ENCODE data around the gene AGFG1. TPM values are rescaled to one million over a fixed set of nuclear protein-coding genes. Genes with fewer than 3 reads are reported as not detected.

AGFG1 gene
- total and polyA plus RNA-seq, 5 experiments from 2014 or later: 11.8 to 55.0 (median 41.5) TPM

DNA sequence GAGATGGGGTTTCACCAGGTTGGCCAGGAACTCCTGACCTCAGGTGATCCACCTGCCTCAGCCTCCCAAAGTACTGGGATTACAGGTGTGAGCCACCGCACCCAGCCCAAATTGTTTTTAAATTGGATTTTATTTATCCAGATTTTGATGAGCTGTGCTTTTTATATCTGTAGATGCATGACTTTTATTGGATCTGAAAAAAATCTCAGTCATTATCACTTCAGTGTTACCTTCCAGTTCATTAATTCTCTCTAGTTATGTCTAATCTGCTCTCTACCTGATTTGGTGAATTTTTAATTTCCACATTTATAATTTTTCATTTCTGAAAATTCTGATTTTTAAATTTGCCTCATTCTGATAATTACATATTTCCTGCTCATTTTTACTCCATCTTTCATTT lies 13.5 kb downstream of the AGFG1 start:
- peak overlapping the region in 2 of 10 donors; percentile 51 for H3K27ac Mint-ChIP-seq
- H3K4me3 Mint-ChIP-seq: peak overlapping the region in 5 of 10 donors; percentile 5 to 31 (median 29)
- DNase-seq (no peak), ATAC-seq (no peak)
- H3K27me3 Mint-ChIP-seq: no peaks in the 10 kb centered on the region
- peaks cover 28 to 78% (median 63%) of the 10 kb centered on the region in 4 donors for H3K4me1 Mint-ChIP-seq
- H3K36me3 Mint-ChIP-seq: peaks cover 5 to 15% (median 12%) of the 10 kb centered on the region in 3 donors
- peaks cover 0 to 7% (median 2%) of the 10 kb centered on the region in 9 donors for H3K9me3 Mint-ChIP-seq
- POLR2A ChIA-PET: interaction anchor here (0.7 kb wide), 1 partner anchor 21 kb away, joined by 4 read pairs; no protein-coding TSS in a partner anchor

- ATAC-seq (no peak), DNase-seq (no peak)
- POLR2A ChIA-PET: no interaction called here
- peaks cover 0 to 7% (median 2%) of the 10 kb centered on the region in 9 donors for H3K9me3 Mint-ChIP-seq
- H3K36me3 Mint-ChIP-seq: peaks cover 5 to 12% (median 12%) of the 10 kb centered on the region in 3 donors
- H3K27me3 Mint-ChIP-seq: no peaks in the 10 kb centered on the region
- H3K4me1 Mint-ChIP-seq: peaks cover 18 to 72% (median 53%) of the 10 kb centered on the region in 4 donors
- H3K4me3 Mint-ChIP-seq: peak overlapping the region in 3 of 10 donors; percentile 8 to 37 (median 18)
- peak overlapping the region in 1 of 10 donors; percentile 16 for H3K27ac Mint-ChIP-seq
These were observed 14.7 kb downstream of the AGFG1 start for GRCh38 chr2:227486688-227487087.

GRCh38 chr2:227488045-227488444 lies 16.1 kb downstream of the AGFG1 start:
- DNase-seq (no peak), ATAC-seq (no peak)
- POLR2A ChIA-PET: no interaction called here
- H3K4me3 Mint-ChIP-seq: peak overlapping the region in 3 of 10 donors; percentile 0 to 37 (median 30)
- H3K9me3 Mint-ChIP-seq: peaks cover 0 to 7% (median 2%) of the 10 kb centered on the region in 9 donors
- H3K27ac Mint-ChIP-seq: peak overlapping the region in 1 of 10 donors; percentile 81
- peaks cover 14 to 65% (median 44%) of the 10 kb centered on the region in 4 donors for H3K4me1 Mint-ChIP-seq
- no peaks in the 10 kb centered on the region for H3K27me3 Mint-ChIP-seq
- H3K36me3 Mint-ChIP-seq: peaks cover 5 to 21% (median 12%) of the 10 kb centered on the region in 3 donors

GRCh38 chr2:227491386-227491785 lies 19.4 kb downstream of the AGFG1 start:
- POLR2A ChIA-PET: no interaction called here
- H3K36me3 Mint-ChIP-seq: peaks cover 0 to 40% (median 3%) of the 10 kb centered on the region in 3 donors
- DNase-seq (no peak), ATAC-seq (no peak)
- H3K4me1 Mint-ChIP-seq: peaks cover 14 to 61% (median 39%) of the 10 kb centered on the region in 4 donors
- H3K4me3 Mint-ChIP-seq: no peak overlapping the region
- H3K27ac Mint-ChIP-seq: peak overlapping the region in 1 of 10 donors; percentile 41
- no peaks in the 10 kb centered on the region for H3K27me3 Mint-ChIP-seq
- H3K9me3 Mint-ChIP-seq: peaks cover 0 to 4% (median 0%) of the 10 kb centered on the region in 9 donors

DNA sequence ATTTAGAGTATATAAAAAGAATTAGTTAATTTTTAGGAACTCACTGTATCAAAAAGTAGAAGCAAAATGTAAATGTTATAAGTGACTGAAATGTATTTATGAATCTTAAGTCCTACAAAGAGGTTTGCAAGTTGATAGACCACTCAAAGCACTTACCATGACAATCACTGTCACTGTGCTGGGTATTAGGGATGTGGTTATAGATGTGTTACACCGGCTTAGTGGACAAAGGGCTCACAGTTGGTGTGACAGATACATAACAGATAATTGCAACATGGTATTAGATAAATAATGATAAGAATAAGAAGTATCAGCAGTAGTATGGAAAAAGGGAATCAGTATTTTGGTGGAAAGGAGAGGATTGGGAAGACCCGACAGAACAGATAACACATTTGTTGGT lies 21.6 kb downstream of the AGFG1 start:
- Mint-ChIP-seq H3K36me3 (peaks cover 0 to 44% (median 1%) of the 10 kb centered on the region in 3 donors), H3K9me3 (peaks cover 0 to under 1% (median 0%) of the 10 kb centered on the region in 9 donors), H3K4me1 (peaks cover 13 to 54% (median 33%) of the 10 kb centered on the region in 4 donors), H3K27ac (peak overlapping the region in 3 of 10 donors; percentile 16 to 57 (median 29)), H3K27me3 (no peaks in the 10 kb centered on the region), H3K4me3 (peak overlapping the region in 1 of 10 donors; percentile 42)
- POLR2A ChIA-PET: no interaction called here
- no peak for ATAC-seq
- DNase-seq: no peak

GRCh38 chr2:227497158-227497557 lies 25.2 kb downstream of the AGFG1 start:
- Mint-ChIP-seq H3K36me3 (peaks cover 0 to 63% (median 8%) of the 10 kb centered on the region in 3 donors), H3K27ac (peak overlapping the region in 3 of 10 donors; percentile 9 to 59 (median 53)), H3K27me3 (no peaks in the 10 kb centered on the region), H3K4me1 (peaks cover 10 to 67% (median 51%) of the 10 kb centered on the region in 4 donors), H3K9me3 (no peaks in the 10 kb centered on the region), H3K4me3 (peak overlapping the region in 1 of 10 donors; percentile 39)
- DNase-seq (no peak), ATAC-seq (no peak)
- POLR2A ChIA-PET: no interaction called here

DNA sequence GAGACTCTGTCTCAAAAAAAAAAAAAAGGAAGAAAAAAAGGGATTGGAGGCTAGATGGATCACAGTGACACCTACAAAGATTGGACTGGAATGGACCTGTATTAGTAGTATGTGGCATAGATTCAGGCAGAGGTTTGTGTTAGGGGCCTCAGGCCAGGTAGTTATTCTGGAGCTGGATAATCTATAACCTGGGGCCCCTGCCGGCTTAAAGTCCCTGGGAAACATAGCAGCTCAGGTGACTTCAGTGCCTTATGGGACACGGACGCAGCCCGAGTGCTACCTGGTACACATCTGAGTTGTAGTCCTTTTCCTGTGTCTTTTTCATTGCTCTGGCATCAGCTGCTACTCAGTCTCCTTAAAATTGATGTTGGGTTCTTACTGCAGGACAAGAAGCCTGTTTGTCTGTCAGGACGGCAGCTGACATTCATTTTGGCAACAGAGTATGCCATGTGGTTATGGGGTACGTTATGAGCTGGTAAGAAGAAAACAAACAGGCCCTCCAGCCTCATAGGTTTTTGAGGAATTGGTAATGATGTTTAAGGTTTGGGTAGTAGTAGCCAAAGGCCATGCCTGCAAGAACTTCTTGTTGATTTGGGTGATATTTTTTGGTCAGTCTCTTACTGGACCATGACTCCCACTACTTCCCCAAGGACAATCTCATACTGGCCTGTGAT lies 27.8 kb downstream of the AGFG1 start:
- peak overlapping the region in 1 of 10 donors; percentile 6 for H3K4me3 Mint-ChIP-seq

GRCh38 chr2:227500301-227500630 lies 28.3 kb downstream of the AGFG1 start:
- no peaks in the 10 kb centered on the region for H3K9me3 Mint-ChIP-seq
- DNase-seq (no peak), ATAC-seq (no peak)
- H3K27me3 Mint-ChIP-seq: no peaks in the 10 kb centered on the region
- no peak overlapping the region for H3K4me3 Mint-ChIP-seq
- H3K36me3 Mint-ChIP-seq: peaks cover 0 to 51% (median 8%) of the 10 kb centered on the region in 3 donors
- POLR2A ChIA-PET: no interaction called here
- H3K27ac Mint-ChIP-seq: peak overlapping the region in 5 of 10 donors; percentile 6 to 66 (median 20)
- peaks cover 20 to 79% (median 62%) of the 10 kb centered on the region in 4 donors for H3K4me1 Mint-ChIP-seq

More for the DNA sequence above, 27.8 kb downstream of the AGFG1 start:
- Mint-ChIP-seq H3K9me3 (no peaks in the 10 kb centered on the region), H3K27ac (peak overlapping the region in 6 of 10 donors; percentile 6 to 66 (median 34)), H3K27me3 (no peaks in the 10 kb centered on the region), H3K4me1 (peaks cover 17 to 76% (median 61%) of the 10 kb centered on the region in 4 donors), H3K36me3 (peaks cover 0 to 56% (median 8%) of the 10 kb centered on the region in 3 donors)
- POLR2A ChIA-PET: no interaction called here
- ATAC-seq (no peak), DNase-seq (no peak)

DNA sequence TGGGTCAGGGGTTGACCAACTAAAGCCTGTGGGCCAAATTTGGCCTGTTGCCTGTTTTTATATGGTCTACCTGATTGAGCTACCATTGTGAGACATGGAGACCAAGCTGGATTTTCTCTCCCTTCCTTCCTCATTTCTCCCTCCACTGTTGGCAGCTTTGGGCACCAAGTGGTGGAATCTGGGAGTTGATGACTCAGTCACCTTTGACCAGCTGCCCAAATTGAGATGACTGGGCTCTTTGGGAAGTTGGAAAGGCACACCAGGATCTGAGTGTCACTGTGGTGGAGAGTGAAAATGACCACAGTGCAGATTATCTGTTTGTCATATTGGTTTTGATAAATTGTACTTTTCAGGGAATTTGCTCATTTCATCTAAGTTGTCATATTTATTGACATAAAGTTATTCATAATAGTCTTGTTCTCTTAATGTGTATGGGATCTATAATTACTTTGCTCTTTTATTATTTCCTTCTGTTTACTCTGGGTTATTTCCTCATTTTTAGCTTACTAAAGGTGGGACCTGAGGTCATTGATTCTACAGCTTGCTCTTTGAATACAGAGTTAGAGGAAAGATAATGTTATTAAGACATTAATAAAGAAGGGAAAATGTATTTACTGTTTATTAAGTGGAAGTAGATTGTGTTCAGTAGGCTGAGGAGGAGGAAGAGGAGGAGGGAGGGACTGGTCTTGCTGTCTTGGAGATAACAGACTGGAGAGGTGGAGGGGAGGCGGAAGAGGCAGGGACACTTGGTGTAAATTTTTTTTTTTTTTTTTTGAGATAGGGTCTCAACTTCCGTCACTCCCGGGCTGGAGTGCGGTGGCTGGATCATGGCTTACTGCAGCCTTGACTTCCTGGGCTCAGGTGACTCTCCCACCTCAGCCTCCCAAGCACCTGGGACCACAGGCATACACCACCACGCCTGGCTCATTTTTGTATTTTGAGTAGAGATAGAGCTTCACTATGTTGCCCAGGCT lies 31.8 kb downstream of the AGFG1 start:
- POLR2A ChIA-PET: interaction anchor here (0.6 kb wide), 1 partner anchor 39 kb away, joined by 3 read pairs; no protein-coding TSS in a partner anchor
- peaks cover 31 to 93% (median 81%) of the 10 kb centered on the region in 4 donors for H3K4me1 Mint-ChIP-seq
- DNase-seq: no peak

DNA sequence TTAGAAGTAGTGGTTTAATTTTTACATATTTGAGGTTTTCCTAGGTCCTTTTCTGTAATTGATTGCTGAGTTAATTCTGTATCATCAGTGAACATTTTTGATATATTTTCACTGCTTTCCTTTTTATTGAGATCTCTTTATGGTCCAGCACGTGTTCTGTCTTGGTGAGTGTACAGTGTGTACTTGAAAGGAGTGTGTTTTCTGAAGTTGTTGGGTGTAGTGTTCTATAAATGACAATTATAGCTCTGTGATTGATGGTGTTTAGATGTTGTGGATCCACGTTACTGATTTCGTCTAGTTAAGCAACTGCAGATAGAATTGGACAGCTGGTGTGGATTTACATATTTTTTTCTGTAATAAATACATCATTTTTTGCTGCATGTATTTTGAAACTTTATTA lies 32.7 kb downstream of the AGFG1 start:
- Mint-ChIP-seq H3K4me3 (peak overlapping the region in 8 of 10 donors; percentile 2 to 63 (median 24)), H3K27me3 (no peaks in the 10 kb centered on the region), H3K27ac (peak overlapping the region in 6 of 10 donors; percentile 1 to 41 (median 15))

More for the DNA sequence above, 31.8 kb downstream of the AGFG1 start:
- Mint-ChIP-seq H3K9me3 (no peaks in the 10 kb centered on the region), H3K27ac (peak overlapping the region in 5 of 10 donors; percentile 18 to 79 (median 39)), H3K4me3 (peak overlapping the region in 9 of 10 donors; percentile 16 to 76 (median 35)), H3K36me3 (peaks cover 0 to 42% (median 5%) of the 10 kb centered on the region in 3 donors), H3K27me3 (no peaks in the 10 kb centered on the region)
- ATAC-seq: no peak

DNA sequence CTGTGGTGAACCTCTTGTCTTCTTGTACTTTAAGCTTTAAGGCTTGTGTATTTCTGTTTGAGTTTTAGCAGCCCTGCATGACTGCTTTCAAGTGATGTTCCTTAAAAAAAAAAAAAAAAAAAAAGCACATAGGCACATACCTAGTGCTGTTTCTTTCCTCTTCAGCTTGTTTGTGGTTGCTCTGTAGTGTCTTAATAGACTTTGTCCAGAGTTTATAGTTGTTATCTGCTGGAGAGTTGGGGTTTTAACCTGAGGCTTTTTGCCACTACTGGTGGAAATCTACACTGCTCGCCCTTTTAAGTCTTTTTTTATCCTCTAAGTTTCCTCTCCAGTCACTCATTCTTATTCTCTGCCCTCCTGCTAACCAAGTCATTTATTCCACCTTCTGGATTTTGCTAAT lies 34.5 kb downstream of the AGFG1 start:
- peaks cover 43 to 97% (median 87%) of the 10 kb centered on the region in 4 donors for H3K4me1 Mint-ChIP-seq
- H3K27me3 Mint-ChIP-seq: no peaks in the 10 kb centered on the region
- H3K4me3 Mint-ChIP-seq: peak overlapping the region in 9 of 10 donors; percentile 25 to 65 (median 45)
- POLR2A ChIA-PET: interaction anchor here (0.6 kb wide), 1 partner anchor 34 kb away, joined by 3 read pairs; no protein-coding TSS in a partner anchor
- peaks cover 0 to 24% (median 0%) of the 10 kb centered on the region in 3 donors for H3K36me3 Mint-ChIP-seq
- DNase-seq: no peak
- peak overlapping the region in 6 of 10 donors; percentile 16 to 76 (median 56) for H3K27ac Mint-ChIP-seq
- ATAC-seq: peak; percentile 18 to 53
- H3K9me3 Mint-ChIP-seq: no peaks in the 10 kb centered on the region

More for the DNA sequence above, 32.7 kb downstream of the AGFG1 start:
- DNase-seq: no peak
- no peak for ATAC-seq
- POLR2A ChIA-PET: no interaction called here
- no peaks in the 10 kb centered on the region for H3K9me3 Mint-ChIP-seq
- peaks cover 0 to 33% (median 3%) of the 10 kb centered on the region in 3 donors for H3K36me3 Mint-ChIP-seq
- H3K4me1 Mint-ChIP-seq: peaks cover 35 to 93% (median 80%) of the 10 kb centered on the region in 4 donors

DNA sequence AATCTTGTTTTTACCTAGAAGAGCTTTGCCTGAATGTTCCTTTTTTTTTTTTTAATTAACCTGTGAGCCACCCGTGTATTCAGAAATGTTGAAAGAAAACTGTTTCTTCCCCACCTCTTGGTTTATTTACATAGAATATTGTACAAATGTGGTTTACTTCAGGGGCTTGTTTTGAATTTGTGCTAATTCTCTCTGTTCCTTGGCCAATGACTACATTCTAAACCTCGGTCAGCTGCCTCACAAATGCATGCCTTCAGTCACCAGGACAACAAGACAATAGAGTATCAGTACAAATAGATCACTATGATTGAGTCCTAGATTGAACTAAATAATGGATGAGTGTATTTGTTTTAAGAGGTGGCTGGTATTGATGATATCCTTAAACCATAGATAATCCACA lies 36.0 kb downstream of the AGFG1 start:
- DNase-seq (no peak), ATAC-seq (no peak)
- peak overlapping the region in 8 of 10 donors; percentile 10 to 50 (median 28) for H3K4me3 Mint-ChIP-seq
- peak overlapping the region in 4 of 10 donors; percentile 6 to 47 (median 10) for H3K27ac Mint-ChIP-seq
- POLR2A ChIA-PET: interaction anchor here (0.7 kb wide), 1 partner anchor 15 kb away, joined by 3 read pairs; no protein-coding TSS in a partner anchor
- peaks cover 0 to 12% (median 0%) of the 10 kb centered on the region in 3 donors for H3K36me3 Mint-ChIP-seq
- peaks cover 45 to 97% (median 90%) of the 10 kb centered on the region in 4 donors for H3K4me1 Mint-ChIP-seq
- H3K9me3 Mint-ChIP-seq: no peaks in the 10 kb centered on the region
- no peaks in the 10 kb centered on the region for H3K27me3 Mint-ChIP-seq

Data from naive thymus-derived CD8-positive, alpha-beta T cell (primary cell).